GM21576 (cell line): Measurements from ENCODE around the gene TNFRSF18.

Experiments
- ATAC-seq: cut with Tn5 transposase; IDR thresholded peaks from one replicate; pipeline ENCODE4 v1.9.1; 2021; ENCODE audit warnings: mild to moderate bottlenecking, moderate library complexity; ENCODE audit not compliant: unreplicated experiment

Gene TNFRSF18

GRCh38 chr1:1167398-1167821 lies 39.0 kb downstream of the TNFRSF18 start:
- ATAC-seq, result no peak

- ATAC-seq, result no peak
These were observed 39.6 kb downstream of the TNFRSF18 start for GRCh38 chr1:1166642-1167397.

- ATAC-seq, result no peak
These were observed 40.4 kb downstream of the TNFRSF18 start for GRCh38 chr1:1165900-1166421.

GRCh38 chr1:1165485-1165884 lies 40.9 kb downstream of the TNFRSF18 start:
- no peak for ATAC-seq

- no peak for ATAC-seq
These were observed 41.5 kb downstream of the TNFRSF18 start for GRCh38 chr1:1164701-1165451.

- no peak for ATAC-seq
These were observed 42.1 kb downstream of the TNFRSF18 start for GRCh38 chr1:1164361-1164700.

- no peak for ATAC-seq
These were observed 42.8 kb downstream of the TNFRSF18 start for GRCh38 chr1:1163538-1164070.

GRCh38 chr1:1162597-1163537 lies 43.5 kb downstream of the TNFRSF18 start:
- no peak for ATAC-seq

GRCh38 chr1:1161683-1162079 lies 44.7 kb downstream of the TNFRSF18 start:
- no peak for ATAC-seq

GRCh38 chr1:1161078-1161682 lies 45.2 kb downstream of the TNFRSF18 start:
- ATAC-seq, result no peak

GRCh38 chr1:1160281-1160930 lies 46.0 kb downstream of the TNFRSF18 start:
- ATAC-seq, result no peak

- ATAC-seq, result peak; percentile 34
These were observed 48.3 kb downstream of the TNFRSF18 start for GRCh38 chr1:1157914-1158710.

GRCh38 chr1:1157426-1157913 lies 48.9 kb downstream of the TNFRSF18 start:
- ATAC-seq, result peak; percentile 45

GRCh38 chr1:1157033-1157365 lies 49.4 kb downstream of the TNFRSF18 start:
- ATAC-seq, result no peak

- no peak for ATAC-seq
These were observed 50.0 kb downstream of the TNFRSF18 start for GRCh38 chr1:1156140-1157032.

GRCh38 chr1:1155258-1155657 lies 51.1 kb downstream of the TNFRSF18 start:
- no peak for ATAC-seq

- no peak for ATAC-seq
These were observed 52.5 kb downstream of the TNFRSF18 start for GRCh38 chr1:1153874-1154273.
